ENCODE measurements around the gene WRNIP1. TPM values are rescaled to one million over a fixed set of nuclear protein-coding genes. Genes with fewer than 3 reads are reported as not detected.

Gene WRNIP1
- 25.3 and 34.5 TPM in 2 replicates for total RNA-seq (ENCODE audit: low replicate concordance)

GRCh38 chr6:2765166-2765895, at the start of gene WRNIP1:
WRNIP1 (plus strand) TSS chr6:2765393; CDS start chr6:2765623, 230 bp downstream.
- H2AFZ ChIP-seq (replicated peaks), result peak within 1 kb of the TSS; percentile 75
- H3K27me3 Mint-ChIP-seq (ENCODE audit: insufficient read depth, low read depth), result peaks cover 4% of the 10 kb centered on the region
- H3K4me1 Mint-ChIP-seq, result peaks cover 35% of the 10 kb centered on the region
- peak; percentile 99 for DNase-seq (ENCODE audit: low spot score)
- peak within 1 kb of the TSS; percentile 83 for H3K4me3 ChIP-seq
- peaks cover 8% of the 10 kb centered on the region for H3K36me3 Mint-ChIP-seq
- H3K9me3 Mint-ChIP-seq, result no peaks in the 10 kb centered on the region
- H4K20me1 ChIP-seq (ENCODE audit: low read depth), result peaks cover 43% of the 10 kb centered on the region
- H3K4me2 ChIP-seq, result peak within 1 kb of the TSS; percentile 95
- H3K4me1 ChIP-seq, result peaks cover 38% of the 10 kb centered on the region
- H3K27ac Mint-ChIP-seq, result peak within 1 kb of the TSS; percentile 83
- peak within 1 kb of the TSS; percentile 19 for H3K27ac ChIP-seq
- no peak within 1 kb of the TSS for H3K9ac ChIP-seq
- peaks cover 44% of the 10 kb centered on the region for H3K79me2 ChIP-seq (ENCODE audit: low read depth)
- peaks cover 9% of the 10 kb centered on the region for H3F3A ChIP-seq (ENCODE audit: low read depth)
- H3K27me3 ChIP-seq, result peaks cover 9% of the 10 kb centered on the region
- peak within 1 kb of the TSS; percentile 97 for H3K4me3 Mint-ChIP-seq
- H3K9me3 ChIP-seq (ENCODE audit: low read depth), result no peaks in the 10 kb centered on the region
- no peaks in the 10 kb centered on the region for H3K36me3 ChIP-seq
- TF ChIP-seq EZH2 (IDR thresholded peaks at IDR 0.05) (no peak), CTCF (IDR thresholded peaks at IDR 0.05) (peak; percentile 64), EZH2phosphoT487 (IDR thresholded peaks at IDR 0.05) (no peak)

GRCh38 chr6:2715737-2716136, 49.5 kb upstream of the WRNIP1 start:
- DNase-seq (ENCODE audit: low spot score), result no peak
- Histone ChIP-seq H3K9me3 (ENCODE audit: low read depth) (no peaks in the 10 kb centered on the region), H4K20me1 (ENCODE audit: low read depth) (no peaks in the 10 kb centered on the region), H3K27ac (no peak overlapping the region), H3K4me1 (no peaks in the 10 kb centered on the region), H3K27me3 (no peaks in the 10 kb centered on the region), H3K79me2 (ENCODE audit: low read depth) (no peaks in the 10 kb centered on the region), H3K4me2 (no peak overlapping the region), H3F3A (ENCODE audit: low read depth) (no peaks in the 10 kb centered on the region), H3K9ac (no peak overlapping the region), H3K36me3 (no peaks in the 10 kb centered on the region), H2AFZ (replicated peaks) (no peak overlapping the region), H3K4me3 (no peak overlapping the region)
- H3K27ac Mint-ChIP-seq, result no peak overlapping the region
- H3K4me3 Mint-ChIP-seq, result no peak overlapping the region
- H3K9me3 Mint-ChIP-seq, result peaks cover 10% of the 10 kb centered on the region
- no peaks in the 10 kb centered on the region for H3K36me3 Mint-ChIP-seq
- TF ChIP-seq EZH2phosphoT487 (IDR thresholded peaks at IDR 0.05) (no peak), CTCF (IDR thresholded peaks at IDR 0.05) (no peak), EZH2 (IDR thresholded peaks at IDR 0.05) (no peak)
- H3K27me3 Mint-ChIP-seq (ENCODE audit: insufficient read depth, low read depth), result peaks cover 2% of the 10 kb centered on the region
- H3K4me1 Mint-ChIP-seq, result no peaks in the 10 kb centered on the region

DNA sequence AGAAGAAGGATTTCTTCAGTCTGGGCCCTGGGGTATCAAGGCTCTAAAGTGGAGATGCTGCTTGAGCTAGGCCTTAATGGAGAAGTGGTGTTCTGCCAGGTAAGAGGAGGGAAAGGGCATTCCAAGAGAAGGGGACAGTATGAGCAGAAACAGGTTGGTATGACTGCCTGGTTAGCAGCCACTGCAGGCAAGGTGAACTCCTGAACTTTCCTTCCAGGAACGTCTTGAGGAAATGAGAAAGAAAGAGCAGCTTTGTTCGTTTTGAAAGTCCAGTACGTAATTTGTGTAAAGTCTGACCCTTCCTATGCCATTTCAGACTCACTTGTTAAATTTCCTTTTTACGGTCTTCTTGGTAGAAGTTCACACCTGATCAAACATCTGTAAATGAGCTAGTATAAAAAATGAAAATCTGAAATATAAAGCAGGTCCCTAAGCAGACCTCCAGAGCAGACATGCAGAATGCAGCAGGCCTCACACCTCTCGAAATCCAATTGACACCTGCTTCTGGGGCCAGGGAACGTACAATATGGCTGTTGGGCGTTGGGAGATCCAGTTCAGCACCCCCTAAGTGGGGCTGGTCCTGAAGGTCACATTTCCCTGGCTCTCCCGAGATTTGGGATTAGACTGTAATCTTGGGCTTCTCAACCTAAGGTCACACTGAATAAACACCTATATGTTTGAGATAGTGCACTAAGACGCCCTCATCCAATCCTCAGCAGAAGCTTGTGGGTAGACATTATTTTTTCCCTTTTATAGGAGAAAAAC, 48.1 kb upstream of the WRNIP1 start:
- Histone ChIP-seq H3K4me1 (no peaks in the 10 kb centered on the region), H2AFZ (replicated peaks) (no peak overlapping the region), H3K27me3 (no peaks in the 10 kb centered on the region), H3K36me3 (no peaks in the 10 kb centered on the region), H3K4me3 (no peak overlapping the region), H3K9me3 (ENCODE audit: low read depth) (no peaks in the 10 kb centered on the region), H3K4me2 (no peak overlapping the region), H3F3A (ENCODE audit: low read depth) (no peaks in the 10 kb centered on the region), H3K27ac (no peak overlapping the region), H3K79me2 (ENCODE audit: low read depth) (no peaks in the 10 kb centered on the region), H4K20me1 (ENCODE audit: low read depth) (no peaks in the 10 kb centered on the region), H3K9ac (no peak overlapping the region)
- H3K36me3 Mint-ChIP-seq, result no peaks in the 10 kb centered on the region
- TF ChIP-seq EZH2phosphoT487 (IDR thresholded peaks at IDR 0.05), result no peak
- no peak for TF ChIP-seq EZH2 (IDR thresholded peaks at IDR 0.05)
- no peak for TF ChIP-seq CTCF (IDR thresholded peaks at IDR 0.05)
- H3K4me3 Mint-ChIP-seq, result no peak overlapping the region
- no peak for DNase-seq (ENCODE audit: low spot score)
- H3K27me3 Mint-ChIP-seq (ENCODE audit: insufficient read depth, low read depth), result peaks cover 3% of the 10 kb centered on the region
- H3K27ac Mint-ChIP-seq, result no peak overlapping the region
- peaks cover 4% of the 10 kb centered on the region for H3K9me3 Mint-ChIP-seq
- H3K4me1 Mint-ChIP-seq, result no peaks in the 10 kb centered on the region

Measured in neural progenitor cell (in vitro differentiated cells).